Activated CD8-positive, alpha-beta T cell treated with anti-CD3 and anti-CD28 coated beads for 36 hours (primary cell): ENCODE results near the gene ARL16. TPM values are rescaled to one million over a fixed set of nuclear protein-coding genes. Genes with fewer than 3 reads are reported as not detected.

Source experiments
- ATAC-seq: fragments of 200-7000 bp; cut with Tn5 transposase; one replicate; pipeline ENCODE4 v1.10.0; 2021; ENCODE audit warnings: mild to moderate bottlenecking, moderate library complexity
- CTCF ChIA-PET: fragments of 350-600 bp; sonication (Branson Sonifier 250); formaldehyde crosslinking; loops from one replicate; lab custom pipeline; 2021; ENCODE audit warnings: antibody characterized with exemption; lab: Charles Lee
- POLR2A ChIA-PET: fragments of 350-600 bp; sonication (Branson Sonifier 250); formaldehyde crosslinking; loops from one replicate; lab custom pipeline; 2021; ENCODE audit warnings: antibody characterized with exemption; lab: Charles Lee
- DNase-seq: peaks from one replicate; pipeline ENCODE4 v3.0.0-alpha.2; 2020
- H3K27ac Mint-ChIP-seq: one replicate; pipeline ENCODE4 v1.8.0; 2021; ENCODE audit warnings: mild to moderate bottlenecking, mixed read lengths
- H3K27me3 Mint-ChIP-seq: one replicate; pipeline ENCODE4 v1.8.0; 2021; ENCODE audit warnings: mixed read lengths
- H3K36me3 Mint-ChIP-seq: one replicate; pipeline ENCODE4 v1.8.0; 2021; ENCODE audit warnings: low read depth, mixed read lengths
- H3K4me1 Mint-ChIP-seq: one replicate; pipeline ENCODE4 v1.8.0; 2021; ENCODE audit warnings: low read depth, mixed read lengths
- H3K4me3 Mint-ChIP-seq: one replicate; pipeline ENCODE4 v1.8.0; 2021; ENCODE audit warnings: mild to moderate bottlenecking, moderate library complexity, mixed read lengths
- H3K9me3 Mint-ChIP-seq: one replicate; pipeline ENCODE4 v1.8.0; 2021; ENCODE audit warnings: mixed read lengths
- CTCF ChIP-seq: fragments of 200-600 bp; IDR thresholded peaks from one replicate; pipeline ENCODE4 v1.8.0; 2022; ENCODE audit warnings: antibody characterized with exemption, mild to moderate bottlenecking
- intact Hi-C: fragments of 100-400 bp; cut with micrococcal nuclease; formaldehyde crosslinking; loops from one replicate; pipeline ENCODE4 v1.10.0; 2022
- total RNA-seq, 2 experiments: library from RNA; stranded (reverse); gene quantifications; one replicate each; pipeline ENCODE4 v1.2.3, GENCODE V29; 2021

ARL16 gene
- total RNA-seq, 2 experiments from 2014 or later = 22.3 to 23.5 TPM

DNA sequence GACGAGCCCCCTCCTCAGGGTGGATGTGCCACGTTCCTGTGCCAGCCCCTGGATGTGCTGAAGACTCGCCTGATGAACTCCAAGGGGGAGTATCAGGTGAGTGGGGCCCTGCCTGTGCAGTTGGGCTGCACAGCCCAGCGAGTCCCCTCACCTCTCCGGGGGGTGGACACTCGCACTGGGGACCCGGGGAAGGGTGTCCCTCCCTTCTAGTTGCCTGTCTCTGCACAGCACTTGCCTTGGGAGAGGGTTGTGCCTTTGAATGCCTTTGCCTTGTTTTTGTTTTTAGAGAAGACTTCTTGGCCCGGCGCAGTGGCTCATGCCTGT is 34.1 kb upstream of the ARL16 start:
- Mint-ChIP-seq H3K27me3 (no peaks in the 10 kb centered on the region), H3K36me3 (peaks cover 6% of the 10 kb centered on the region), H3K9me3 (no peaks in the 10 kb centered on the region), H3K4me3 (no peak overlapping the region), H3K4me1 (peaks cover 10% of the 10 kb centered on the region), H3K27ac (no peak overlapping the region)
- TF ChIP-seq CTCF = no peak
- no peak for ATAC-seq
- intact Hi-C loops = no loop called here
- no peak for DNase-seq
- CTCF ChIA-PET = no interaction called here
- POLR2A ChIA-PET = interaction anchor here (1.0 kb wide), 1 partner anchor 9 kb away, joined by 3 read pairs; no protein-coding TSS in a partner anchor

DNA sequence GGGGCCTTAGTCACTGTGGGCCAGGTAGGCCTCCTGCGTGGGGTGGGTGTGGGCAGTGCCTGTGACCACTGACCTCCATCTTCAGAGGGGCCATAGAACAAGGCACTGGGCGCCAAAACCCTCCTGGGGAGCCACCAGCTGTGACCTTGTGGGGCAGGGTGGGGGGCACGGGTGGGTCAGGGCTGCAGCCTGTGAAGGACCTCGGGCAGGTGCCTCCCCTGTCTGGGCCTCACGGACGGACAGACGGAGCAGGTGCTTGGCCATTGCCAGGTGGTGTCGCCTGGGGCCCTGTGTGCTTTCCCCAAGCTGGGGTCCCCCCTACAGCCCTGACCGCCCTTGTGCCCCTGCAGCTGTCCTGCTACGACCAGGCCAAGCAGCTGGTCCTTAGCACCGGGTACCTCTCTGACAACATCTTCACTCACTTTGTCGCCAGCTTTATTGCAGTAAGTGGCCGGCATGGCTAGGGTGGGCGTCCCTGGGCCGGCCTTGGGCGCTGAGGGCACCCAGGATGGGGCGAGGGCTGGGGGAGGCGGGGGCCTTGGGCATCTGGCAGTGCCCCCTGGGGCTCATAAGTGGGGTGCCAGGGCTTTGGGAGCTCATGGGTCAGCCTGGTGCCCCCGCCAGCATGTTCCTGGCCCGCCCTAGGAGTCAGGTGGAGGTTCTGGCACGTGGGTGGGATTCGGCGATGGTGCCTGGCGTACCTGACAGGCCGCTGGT is 33.6 kb upstream of the ARL16 start:
- CTCF ChIA-PET = no interaction called here
- DNase-seq = no peak
- Mint-ChIP-seq H3K27ac (no peak overlapping the region), H3K4me3 (no peak overlapping the region), H3K27me3 (no peaks in the 10 kb centered on the region), H3K9me3 (no peaks in the 10 kb centered on the region), H3K36me3 (peaks cover 7% of the 10 kb centered on the region), H3K4me1 (peaks cover 10% of the 10 kb centered on the region)
- ATAC-seq = no peak
- no peak for TF ChIP-seq CTCF
- intact Hi-C loops = no loop called here
- POLR2A ChIA-PET = no interaction called here

- Mint-ChIP-seq H3K9me3 (no peaks in the 10 kb centered on the region), H3K27me3 (no peaks in the 10 kb centered on the region), H3K4me3 (no peak overlapping the region), H3K4me1 (peaks cover 10% of the 10 kb centered on the region), H3K27ac (no peak overlapping the region), H3K36me3 (peaks cover 7% of the 10 kb centered on the region)
- no peak for TF ChIP-seq CTCF
- ChIA-PET CTCF (interaction anchor here (1.3 kb wide), 1 partner anchor 9 kb away, joined by 3 read pairs; no protein-coding TSS in a partner anchor), POLR2A (interaction anchor here (1.3 kb wide), 1 partner anchor 9 kb away, joined by 3 read pairs; no protein-coding TSS in a partner anchor)
- ATAC-seq (no peak), DNase-seq (no peak)
- intact Hi-C loops = no loop called here
These were observed 33.0 kb upstream of the ARL16 start for GRCh38 chr17:81716674-81716996.

- Mint-ChIP-seq H3K4me1 (peaks cover 14% of the 10 kb centered on the region), H3K27me3 (no peaks in the 10 kb centered on the region), H3K27ac (no peak overlapping the region), H3K9me3 (no peaks in the 10 kb centered on the region), H3K4me3 (no peak overlapping the region), H3K36me3 (peaks cover 7% of the 10 kb centered on the region)
- ChIA-PET POLR2A (interaction anchor here (1.3 to 4.3 kb wide), 2 partner anchors 10 to 12 kb away, joined by 3 to 40 read pairs; partner anchors contain the start of gene MRPL12), CTCF (interaction anchor here (1.3 kb wide), 1 partner anchor 9 kb away, joined by 3 read pairs; no protein-coding TSS in a partner anchor)
- no peak for TF ChIP-seq CTCF
- DNase-seq = no peak
- no peak for ATAC-seq
- intact Hi-C loops = no loop called here
These were observed 32.5 kb upstream of the ARL16 start for GRCh38 chr17:81715872-81716673.
